Measurements from ENCODE around the gene NSG1. TPM values are rescaled to one million over a fixed set of nuclear protein-coding genes. Genes with fewer than 3 reads are reported as not detected.
"Not testable (repeated sequence)": the region's sequence is repeated elsewhere in the genome, so short reads cannot be mapped to it uniquely, and the experiment has no call there.

The NSG1 gene
- total RNA-seq, 4 donors from 2014 or later: 0.15 to 4.8 (median 1.4) TPM

- H3K4me1 ChIP-seq: no peaks in the 10 kb centered on the region
- no peaks in the 10 kb centered on the region for H3K27me3 ChIP-seq
- no peak for TF ChIP-seq POLR2AphosphoS5 (IDR thresholded peaks at IDR 0.05)
- no peak for TF ChIP-seq EP300 (IDR thresholded peaks at IDR 0.05)
- no peak for TF ChIP-seq CTCF (IDR thresholded peaks at IDR 0.05)
- TF ChIP-seq POLR2A (IDR thresholded peaks at IDR 0.05): no peak
- H3K4me3 ChIP-seq: no peak overlapping the region
- WGBS, 2 donors (ENCODE audit: low coverage in 1 of 2): 71% methylated on average over 1 to 2 of the region's 5 CpGs
- no peak for ATAC-seq
- H3K36me3 ChIP-seq: peaks cover 0 to 68% of the 10 kb centered on the region in 2 donors
- no peak overlapping the region for H3K27ac ChIP-seq
- no peaks in the 10 kb centered on the region for H3K9me3 ChIP-seq
Observed at GRCh38 chr4:4461850-4462249, 74.9 kb downstream of the NSG1 start.

GRCh38 chr4:4462970-4463369 lies 76.1 kb downstream of the NSG1 start:
- WGBS, 2 donors (ENCODE audit: low coverage in 1 of 2): 48 to 59% methylated on average over 3 of the region's 3 CpGs
- H3K27me3 ChIP-seq: no peaks in the 10 kb centered on the region
- TF ChIP-seq POLR2AphosphoS5 (IDR thresholded peaks at IDR 0.05) (no peak), EP300 (IDR thresholded peaks at IDR 0.05) (no peak), CTCF (IDR thresholded peaks at IDR 0.05) (no peak), POLR2A (IDR thresholded peaks at IDR 0.05) (no peak)
- no peak for ATAC-seq
- no peaks in the 10 kb centered on the region for H3K9me3 ChIP-seq
- no peak overlapping the region for H3K27ac ChIP-seq
- no peaks in the 10 kb centered on the region for H3K4me1 ChIP-seq
- H3K4me3 ChIP-seq: no peak overlapping the region
- H3K36me3 ChIP-seq: peaks cover 0 to 68% of the 10 kb centered on the region in 2 donors

- not testable (repeated sequence) for H3K27me3 ChIP-seq, H3K4me1 ChIP-seq, ATAC-seq, H3K27ac ChIP-seq, H3K4me3 ChIP-seq, H3K9me3 ChIP-seq
- peaks cover 0 to 69% of the 10 kb centered on the region in 2 donors for H3K36me3 ChIP-seq
- WGBS, 2 donors (ENCODE audit: low coverage in 1 of 2): 93 to 100% methylated on average over 1 to 3 of the region's 3 CpGs
Observed at GRCh38 chr4:4465238-4465637, 78.3 kb downstream of the NSG1 start.

Other genes starting within 250 kb of the NSG1 start
- not detected for gene OTOP1, start 160.2 kb upstream of the NSG1 start, total RNA-seq
- gene TMEM128, start 138.9 kb upstream of the NSG1 start, total RNA-seq: 10 to 100 TPM; 12.5 to 20.4 (median 17.8) TPM
- gene LYAR, start 96.9 kb upstream of the NSG1 start, total RNA-seq: 10 to 100 TPM; 13.7 to 21.3 (median 17.2) TPM
- gene ZBTB49, start 96.9 kb upstream of the NSG1 start, total RNA-seq: 1 to 10 TPM; 2.0 to 6.7 (median 6.3) TPM
- 10 to 100 TPM; 17.8 to 25.4 (median 23.4) TPM for gene STX18, start 154.9 kb downstream of the NSG1 start, total RNA-seq

Measured in gastroesophageal sphincter (tissue), 4 donors.